H9 (cell line): ENCODE data around the gene PKN3. TPM values are rescaled to one million over a fixed set of nuclear protein-coding genes. Genes with fewer than 3 reads are reported as not detected.

Experiments used
- DNase-seq: peaks from one replicate; pipeline ENCODE4 v3.0.0-alpha.2; 2017
- H2AFZ ChIP-seq: one replicate; pipeline ENCODE4 v1.6.1; 2013; ENCODE audit warnings: mild to moderate bottlenecking, low read length, control low read depth, moderate library complexity
- H2AK5ac ChIP-seq: 2 replicates; pipeline ENCODE4 v1.6.1; 2013; ENCODE audit warnings: low read length, control low read depth, mixed read lengths; ENCODE audit not compliant: insufficient read length
- H2BK120ac ChIP-seq: one replicate; pipeline ENCODE4 v1.6.1; 2013; ENCODE audit warnings: low read depth, mild to moderate bottlenecking, low read length, control low read depth, inconsistent platforms; ENCODE audit not compliant: poor library complexity, severe bottlenecking
- H2BK12ac ChIP-seq: 2 replicates; pipeline ENCODE4 v1.6.1; 2013; ENCODE audit warnings: low read length, control low read depth, mixed read lengths, low read depth; ENCODE audit not compliant: insufficient read length
- H2BK15ac ChIP-seq: 2 replicates; pipeline ENCODE4 v1.6.1; 2013; ENCODE audit warnings: low read depth, low read length, control low read depth
- H2BK20ac ChIP-seq: one replicate; pipeline ENCODE4 v1.6.1; 2013; ENCODE audit warnings: low read depth, mild to moderate bottlenecking, low read length, control low read depth, inconsistent platforms; ENCODE audit not compliant: poor library complexity, severe bottlenecking
- H2BK5ac ChIP-seq: 2 replicates; pipeline ENCODE4 v1.6.1; 2013; ENCODE audit warnings: low read length, control low read depth, mixed read lengths; ENCODE audit not compliant: insufficient read length
- H3K14ac ChIP-seq: 2 replicates; pipeline ENCODE4 v1.6.1; 2013; ENCODE audit warnings: low read length, control low read depth; ENCODE audit not compliant: insufficient read depth
- H3K18ac ChIP-seq: 2 replicates; pipeline ENCODE4 v1.6.1; 2013; ENCODE audit warnings: low read depth, mild to moderate bottlenecking, mixed read lengths, low read length, control low read depth; ENCODE audit not compliant: insufficient read length
- H3K23ac ChIP-seq: 2 replicates; pipeline ENCODE4 v1.6.1; 2013; ENCODE audit warnings: low read length, control low read depth, mixed read lengths, low read depth; ENCODE audit not compliant: insufficient read length
- H3K23me2 ChIP-seq: 2 replicates; pipeline ENCODE4 v1.6.1; 2013; ENCODE audit warnings: low read depth, mild to moderate bottlenecking, mixed read lengths, low read length, control low read depth; ENCODE audit not compliant: insufficient read length, poor library complexity, severe bottlenecking
- H3K27ac ChIP-seq: 2 replicates; pipeline ENCODE4 v1.5.1; 2013; ENCODE audit warnings: low read length, control low read depth, mixed read lengths, low read depth; ENCODE audit not compliant: insufficient read length
- H3K27me3 ChIP-seq: 2 replicates; pipeline ENCODE4 v1.6.1; 2013; ENCODE audit warnings: low read length, control low read depth, inconsistent platforms; ENCODE audit not compliant: insufficient read depth
- H3K4ac ChIP-seq: 2 replicates; pipeline ENCODE4 v1.6.1; 2013; ENCODE audit warnings: low read depth, mild to moderate bottlenecking, control low read depth, inconsistent platforms, low read length, moderate library complexity
- H3K4me1 ChIP-seq: 2 replicates; pipeline ENCODE4 v1.6.1; 2013; ENCODE audit warnings: low read length, control low read depth, inconsistent platforms; ENCODE audit not compliant: insufficient read depth
- H3K4me2 ChIP-seq: 2 replicates; pipeline ENCODE4 v1.6.1; 2013; ENCODE audit warnings: low read length, control low read depth, mixed read lengths; ENCODE audit not compliant: insufficient read length, insufficient read depth
- H3K56ac ChIP-seq: 2 replicates; pipeline ENCODE4 v1.6.1; 2013; ENCODE audit warnings: low read depth, mild to moderate bottlenecking, mixed read lengths, low read length, control low read depth; ENCODE audit not compliant: insufficient read length
- H3K79me1 ChIP-seq: 2 replicates; pipeline ENCODE4 v1.6.1; 2013; ENCODE audit warnings: low read depth, mild to moderate bottlenecking, moderate library complexity, low read length, control low read depth, inconsistent platforms; ENCODE audit not compliant: insufficient read depth, poor library complexity, severe bottlenecking
- H3K79me2 ChIP-seq: 2 replicates; pipeline ENCODE4 v1.6.1; 2013; ENCODE audit warnings: low read length, control low read depth, inconsistent platforms; ENCODE audit not compliant: insufficient read depth
- H3K9ac ChIP-seq: 2 replicates; pipeline ENCODE4 v1.6.1; 2013; ENCODE audit warnings: low read length, control low read depth, mixed read lengths; ENCODE audit not compliant: insufficient read length; ENCODE audit errors: extremely low read depth
- H3K9me3 ChIP-seq: one replicate; pipeline ENCODE4 v1.6.1; 2013; ENCODE audit warnings: low read depth, low read length, inconsistent platforms; ENCODE audit not compliant: control insufficient read depth
- H3T11ph ChIP-seq: one replicate; pipeline ENCODE4 v1.6.1; 2013; ENCODE audit warnings: mild to moderate bottlenecking, low read length, control low read depth, inconsistent platforms
- H4K20me1 ChIP-seq: one replicate; pipeline ENCODE4 v1.6.1; 2013; ENCODE audit not compliant: control insufficient read depth, insufficient read length, insufficient read depth
- H4K5ac ChIP-seq: 2 replicates; pipeline ENCODE4 v1.6.1; 2013; ENCODE audit warnings: low read depth, mild to moderate bottlenecking, mixed read lengths, low read length, control low read depth; ENCODE audit not compliant: insufficient read length
- H4K8ac ChIP-seq: replicated peaks from 2 replicates; pipeline ENCODE4 v1.6.1; 2013; ENCODE audit warnings: low read length, control low read depth, mixed read lengths, low read depth; ENCODE audit not compliant: insufficient read length
- H4K91ac ChIP-seq: 2 replicates; pipeline ENCODE4 v1.6.1; 2013; ENCODE audit warnings: low read depth, mild to moderate bottlenecking, moderate library complexity, mixed read lengths, low read length, control low read depth; ENCODE audit not compliant: insufficient read length
- H3K27ac Mint-ChIP-seq, 3 experiments: 2 replicates in 2 of 3; 3 replicates in 1 of 3; pipeline ENCODE4 v1.8.0; 2020 to 2021; ENCODE audit warnings: mixed read lengths in 3 of 3, mild to moderate bottlenecking in 1 of 3, moderate library complexity in 1 of 3
- H3K27me3 Mint-ChIP-seq: 2 replicates; pipeline ENCODE4 v1.8.0; 2021; ENCODE audit warnings: low read depth, mild to moderate bottlenecking, moderate library complexity, mixed read lengths
- H3K36me3 Mint-ChIP-seq, 3 experiments: 2 replicates in 2 of 3; 3 replicates in 1 of 3; pipeline ENCODE4 v1.8.0; 2020 to 2021; ENCODE audit warnings: low read depth in 3 of 3, mixed read lengths in 3 of 3; ENCODE audit not compliant: insufficient read depth in 1 of 3
- H3K4me1 Mint-ChIP-seq, 2 experiments: 2 replicates each; pipeline ENCODE4 v1.8.0; 2020; ENCODE audit warnings: mixed read lengths in 2 of 2
- H3K4me3 Mint-ChIP-seq, 2 experiments: 2 replicates in 1 of 2; 3 replicates in 1 of 2; pipeline ENCODE4 v1.8.0; 2020 to 2021; ENCODE audit warnings: mild to moderate bottlenecking in 2 of 2, mixed read lengths in 2 of 2, moderate library complexity in 1 of 2
- H3K9me3 Mint-ChIP-seq, 2 experiments: 2 replicates in 1 of 2; 3 replicates in 1 of 2; pipeline ENCODE4 v1.8.0; 2020; ENCODE audit warnings: mild to moderate bottlenecking in 2 of 2, mixed read lengths in 2 of 2, moderate library complexity in 1 of 2
- WGBS: extraction: QIAGEN DNeasy Blood & Tissue Kit; methylation state at CpG from one replicate; pipeline ENCODE4 v1.1.7; 2013; ENCODE audit warnings: missing lambda C conversion rate, low lambda C conversion rate, mixed read lengths; ENCODE audit not compliant: insufficient read length; ENCODE audit errors: extremely low coverage; 5-methylcytosine and 5-hydroxymethylcytosine counted together
- total RNA-seq: library from RNA; stranded (reverse); gene quantifications from 2 replicates; pipeline ENCODE4 v1.2.1, GENCODE V29; 2021
- TF ChIP-seq, protein P1 (sequence below): fragments of 200-600 bp; sonication (generic); conservative IDR thresholded peaks from 3 replicates; pipeline ENCODE4 v1.8.0; 2021; ENCODE audit warnings: antibody characterized with exemption, mild to moderate bottlenecking

PKN3 gene
- total RNA-seq, 1 experiment from 2014 or later: 25.0 TPM

DNA sequence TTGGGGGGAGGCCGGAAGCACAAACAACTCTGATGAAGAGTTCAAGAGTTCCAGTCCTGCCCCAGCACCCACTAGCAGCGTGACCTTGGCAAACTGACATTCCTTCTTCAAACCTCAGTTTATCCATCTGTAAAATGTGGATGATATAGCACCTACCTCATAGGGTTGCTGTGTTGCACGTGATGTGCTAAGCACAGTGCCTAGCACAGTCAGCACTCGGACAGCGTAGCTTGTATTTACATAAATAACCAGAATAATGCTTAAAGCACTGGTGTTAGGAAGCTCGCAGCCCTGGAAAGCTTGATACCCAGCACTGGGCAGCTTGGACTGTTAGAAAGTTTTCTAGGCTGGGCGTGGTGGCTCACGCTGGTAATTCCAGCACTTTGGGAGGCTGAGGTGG lies 5.1 kb downstream of the PKN3 start:
- Mint-ChIP-seq H3K4me1 (peaks cover 2 to 5% of the 10 kb centered on the region in 2 experiments; a peak in 3 of 4 replicates), H3K9me3 (no peaks in the 10 kb centered on the region; a peak in 1 of 5 replicates), H3K4me3 (no peak overlapping the region), H3K27me3 (no peaks in the 10 kb centered on the region; the same call in 1 of the 2 replicates), H3K36me3 (peaks cover 5 to 12% (median 10%) of the 10 kb centered on the region in 3 experiments; a peak in 4 of 7 replicates), H3K27ac (no peak overlapping the region)
- Histone ChIP-seq H2BK15ac (no peak overlapping the region), H3K79me1 (no peaks in the 10 kb centered on the region), H4K91ac (no peak overlapping the region), H3K4me2 (no peak overlapping the region), H3T11ph (no peak overlapping the region), H2AFZ (no peak overlapping the region), H2AK5ac (no peak overlapping the region), H3K9me3 (no peaks in the 10 kb centered on the region), H2BK5ac (no peak overlapping the region), H3K4me1 (no peaks in the 10 kb centered on the region), H3K79me2 (no peaks in the 10 kb centered on the region), H3K56ac (no peak overlapping the region), H3K23me2 (peaks cover 7% of the 10 kb centered on the region), H2BK20ac (no peak overlapping the region), H2BK120ac (no peak overlapping the region), H4K5ac (no peak overlapping the region), H3K27me3 (no peaks in the 10 kb centered on the region), H2BK12ac (no peak overlapping the region), H3K18ac (no peak overlapping the region), H3K14ac (no peak overlapping the region), H4K8ac (no peak overlapping the region), H3K23ac (no peak overlapping the region), H3K4ac (no peak overlapping the region), H3K9ac (no peak overlapping the region), H4K20me1 (no peaks in the 10 kb centered on the region), H3K27ac (no peak overlapping the region)
- DNase-seq: no peak
- TF ChIP-seq, protein P1, sequence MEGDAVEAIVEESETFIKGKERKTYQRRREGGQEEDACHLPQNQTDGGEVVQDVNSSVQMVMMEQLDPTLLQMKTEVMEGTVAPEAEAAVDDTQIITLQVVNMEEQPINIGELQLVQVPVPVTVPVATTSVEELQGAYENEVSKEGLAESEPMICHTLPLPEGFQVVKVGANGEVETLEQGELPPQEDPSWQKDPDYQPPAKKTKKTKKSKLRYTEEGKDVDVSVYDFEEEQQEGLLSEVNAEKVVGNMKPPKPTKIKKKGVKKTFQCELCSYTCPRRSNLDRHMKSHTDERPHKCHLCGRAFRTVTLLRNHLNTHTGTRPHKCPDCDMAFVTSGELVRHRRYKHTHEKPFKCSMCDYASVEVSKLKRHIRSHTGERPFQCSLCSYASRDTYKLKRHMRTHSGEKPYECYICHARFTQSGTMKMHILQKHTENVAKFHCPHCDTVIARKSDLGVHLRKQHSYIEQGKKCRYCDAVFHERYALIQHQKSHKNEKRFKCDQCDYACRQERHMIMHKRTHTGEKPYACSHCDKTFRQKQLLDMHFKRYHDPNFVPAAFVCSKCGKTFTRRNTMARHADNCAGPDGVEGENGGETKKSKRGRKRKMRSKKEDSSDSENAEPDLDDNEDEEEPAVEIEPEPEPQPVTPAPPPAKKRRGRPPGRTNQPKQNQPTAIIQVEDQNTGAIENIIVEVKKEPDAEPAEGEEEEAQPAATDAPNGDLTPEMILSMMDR: no peak
- WGBS: no CpG with 5 or more reads among the region's 8 CpGs
